ENCODE measurements around the gene NETO1. TPM values are rescaled to one million over a fixed set of nuclear protein-coding genes. Genes with fewer than 3 reads are reported as not detected.

NETO1 gene
- total RNA-seq, 1 experiment from 2014 or later = 5.9 TPM

GRCh38 chr18:72727038-72727655, 140.6 kb downstream of the NETO1 start:
- H3K4me2 ChIP-seq (ENCODE audit: insufficient read depth, insufficient read length, low read length) = no peak overlapping the region
- H3K4ac ChIP-seq (ENCODE audit: low read depth, low read length) = no peak overlapping the region
- no peak overlapping the region for H4K5ac ChIP-seq (ENCODE audit: insufficient read length, low read depth, low read length)
- no peak overlapping the region for H2AFZ ChIP-seq (ENCODE audit: low read length)
- Mint-ChIP-seq H3K4me3 (no peak overlapping the region), H3K27ac (peak overlapping the region in 2 of 3 experiments; percentile 39 to 70; a peak in 1 of 7 replicates), H3K9me3 (peaks cover 0 to 1% of the 10 kb centered on the region in 2 experiments; a peak in 3 of 5 replicates), H3K27me3 (ENCODE audit: low read depth) (no peaks in the 10 kb centered on the region; the same call in 1 of the 2 replicates), H3K4me1 (peaks cover 0 to 5% of the 10 kb centered on the region in 2 experiments; a peak in 1 of 4 replicates), H3K36me3 (ENCODE audit: insufficient read depth in 1 of 3, low read depth in 3 of 3) (no peaks in the 10 kb centered on the region; a peak in 2 of 7 replicates)
- no peaks in the 10 kb centered on the region for H3K23me2 ChIP-seq (ENCODE audit: insufficient read length, low read depth, low read length, poor library complexity, severe bottlenecking)
- H3K18ac ChIP-seq (ENCODE audit: insufficient read length, low read depth, low read length) = no peak overlapping the region
- no peak for DNase-seq
- H2BK5ac ChIP-seq (ENCODE audit: insufficient read length, low read length) = no peak overlapping the region
- H3K9ac ChIP-seq (ENCODE audit: extremely low read depth, insufficient read length, low read length) = no peak overlapping the region
- WGBS (ENCODE audit: extremely low coverage, insufficient read length, low lambda C conversion rate) = no CpG with 5 or more reads among the region's 5 CpGs
- H2BK120ac ChIP-seq (ENCODE audit: low read depth, low read length, poor library complexity, severe bottlenecking) = no peak overlapping the region
- no peak overlapping the region for H4K8ac ChIP-seq (replicated peaks; ENCODE audit: insufficient read length, low read depth, low read length)
- H2AK5ac ChIP-seq (ENCODE audit: insufficient read length, low read length) = no peak overlapping the region
- no peak overlapping the region for H3K23ac ChIP-seq (ENCODE audit: insufficient read length, low read depth, low read length)
- H3K9me3 ChIP-seq (ENCODE audit: control insufficient read depth, low read depth, low read length) = no peaks in the 10 kb centered on the region
- no peak overlapping the region for H4K91ac ChIP-seq (ENCODE audit: insufficient read length, low read depth, low read length)
- no peaks in the 10 kb centered on the region for H4K20me1 ChIP-seq (ENCODE audit: control insufficient read depth, insufficient read depth, insufficient read length)
- TF ChIP-seq CTCF (conservative IDR thresholded peaks at IDR 0.05) = no peak
- H2BK20ac ChIP-seq (ENCODE audit: low read depth, low read length, poor library complexity, severe bottlenecking) = no peak overlapping the region
- H2BK15ac ChIP-seq (ENCODE audit: low read depth, low read length) = no peak overlapping the region
- H3K27ac ChIP-seq (ENCODE audit: insufficient read length, low read depth, low read length) = no peak overlapping the region
- no peaks in the 10 kb centered on the region for H3K79me2 ChIP-seq (ENCODE audit: insufficient read depth, low read length)
- H3K56ac ChIP-seq (ENCODE audit: insufficient read length, low read depth, low read length) = no peak overlapping the region
- H2BK12ac ChIP-seq (ENCODE audit: insufficient read length, low read depth, low read length) = no peak overlapping the region
- no peaks in the 10 kb centered on the region for H3K79me1 ChIP-seq (ENCODE audit: insufficient read depth, low read depth, low read length, poor library complexity, severe bottlenecking)
- no peaks in the 10 kb centered on the region for H3K27me3 ChIP-seq (ENCODE audit: insufficient read depth, low read length)
- H3K14ac ChIP-seq (ENCODE audit: insufficient read depth, low read length) = no peak overlapping the region
- no peak overlapping the region for H3T11ph ChIP-seq (ENCODE audit: low read length)
- no peaks in the 10 kb centered on the region for H3K4me1 ChIP-seq (ENCODE audit: insufficient read depth, low read length)
